GM19452 (cell line): Measurements from ENCODE around the gene A4GALT.

Experiments
- ATAC-seq: cut with Tn5 transposase; IDR thresholded peaks from one replicate; pipeline ENCODE4 v1.9.1; 2021; ENCODE audit not compliant: unreplicated experiment

Gene A4GALT

DNA sequence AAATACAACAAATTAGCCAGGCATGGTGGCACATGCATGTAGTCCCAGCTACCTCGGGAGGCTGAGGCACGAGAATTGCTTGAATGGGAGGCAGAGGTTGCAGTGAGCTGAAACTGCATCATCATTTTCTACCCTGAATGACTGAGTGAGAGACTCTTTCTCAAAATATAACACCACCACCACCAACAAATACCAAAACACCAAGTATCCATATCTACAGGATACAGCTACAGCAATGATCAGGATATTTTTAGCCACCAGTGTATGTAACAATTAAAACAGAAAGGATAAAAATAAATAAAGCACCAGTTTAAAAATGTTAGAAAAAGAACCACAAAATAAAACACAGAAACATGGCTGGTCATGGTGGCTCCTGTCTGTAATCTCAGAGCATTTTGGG lies 13.2 kb downstream of the A4GALT start:
- ATAC-seq: no peak

DNA sequence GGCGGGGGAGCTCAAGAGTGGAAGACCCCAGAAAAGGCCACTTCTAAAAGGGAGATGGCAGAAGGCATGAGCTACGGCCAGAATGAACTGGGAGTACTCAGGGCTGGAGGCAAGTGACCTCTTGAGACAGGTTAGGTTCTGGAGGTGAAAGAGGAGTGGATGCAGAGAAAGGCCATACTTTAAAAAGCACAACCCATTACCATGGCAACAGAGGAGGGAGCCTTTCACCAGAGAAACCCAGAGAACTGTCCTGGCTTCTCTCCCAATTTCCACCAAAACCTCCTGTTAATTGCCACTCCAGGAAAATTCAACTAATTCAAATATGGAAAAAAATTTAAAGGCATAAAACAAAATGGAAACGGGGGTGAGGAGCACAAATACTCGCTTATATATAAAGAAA lies 15.8 kb downstream of the A4GALT start:
- ATAC-seq: no peak

DNA sequence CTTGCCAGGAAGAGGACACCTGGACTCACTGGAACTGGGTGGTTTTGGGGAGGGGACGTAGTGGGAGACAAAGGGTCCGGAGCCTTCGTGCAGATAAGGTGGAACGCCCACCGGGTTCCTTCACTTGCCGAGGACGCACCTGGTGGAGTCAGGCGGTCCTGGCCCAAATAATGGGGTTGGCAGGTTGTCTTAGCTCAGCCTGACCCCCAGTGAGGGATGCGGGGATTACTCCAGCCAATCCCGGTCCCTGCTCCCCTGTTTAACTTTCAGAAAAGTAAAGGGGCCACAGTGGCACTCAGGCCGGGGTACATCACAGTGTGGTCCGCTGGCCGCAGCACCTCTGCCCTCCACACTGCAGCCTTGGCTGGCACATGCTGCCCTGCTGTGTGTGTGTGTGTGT lies 18.0 kb downstream of the A4GALT start:
- ATAC-seq: no peak

DNA sequence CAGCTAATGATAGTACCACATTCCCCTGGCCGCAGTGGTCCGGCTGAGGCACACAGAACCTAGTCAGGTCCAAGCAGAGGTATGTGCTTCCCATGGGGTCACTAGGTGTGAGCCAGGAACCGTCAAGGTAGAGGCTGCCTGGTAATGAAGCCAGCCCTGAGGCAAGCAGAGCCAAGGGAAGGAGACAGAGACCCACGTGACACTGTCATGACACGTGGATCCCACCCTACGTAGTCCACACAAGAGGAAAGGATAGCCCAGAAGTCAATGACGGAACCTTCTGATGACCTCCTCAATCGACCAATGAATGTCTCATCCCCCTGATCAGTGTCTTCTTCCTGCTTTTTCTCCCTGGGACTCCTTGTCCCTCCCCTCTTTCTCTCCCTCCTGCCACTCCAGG lies 19.0 kb downstream of the A4GALT start:
- no peak for ATAC-seq

DNA sequence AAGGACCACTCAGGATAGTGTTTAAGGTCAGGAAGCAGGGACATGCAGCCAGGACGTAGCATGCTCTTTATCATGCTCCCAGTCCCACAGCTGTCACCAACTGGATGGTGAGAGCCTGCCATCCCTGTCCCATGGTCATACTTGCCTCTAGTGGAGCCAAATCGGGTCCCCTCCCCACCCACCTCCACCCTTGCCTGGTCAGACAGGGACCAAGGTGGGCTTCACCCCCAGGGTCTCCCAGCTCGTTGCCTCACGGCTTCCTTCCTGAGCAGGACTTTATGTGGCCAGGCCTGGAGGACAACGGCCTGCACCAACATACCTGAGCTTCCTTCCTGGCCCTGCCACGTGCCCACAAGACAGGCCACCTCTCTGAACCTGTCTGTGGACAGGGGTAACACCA lies 19.8 kb downstream of the A4GALT start:
- ATAC-seq: no peak

DNA sequence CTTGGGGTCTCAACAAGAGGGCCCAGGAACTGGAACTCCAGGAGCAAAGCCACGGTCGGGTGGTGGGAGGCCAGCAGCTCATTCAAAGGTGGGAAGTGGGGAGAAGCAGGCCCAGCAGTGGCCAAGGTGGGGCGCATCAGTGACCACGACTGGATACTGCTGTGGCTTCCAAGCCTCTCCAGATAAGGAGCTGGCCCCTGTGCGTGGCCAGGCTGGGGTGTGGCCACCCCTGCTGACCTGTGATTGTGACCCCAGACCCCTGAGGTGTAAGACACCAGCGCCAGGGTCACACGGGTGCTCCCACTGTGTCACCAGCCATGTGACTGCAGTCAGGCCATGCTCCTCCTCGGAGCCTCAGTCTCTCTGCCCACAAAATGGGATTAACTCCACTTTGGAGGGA lies 20.3 kb downstream of the A4GALT start:
- no peak for ATAC-seq

DNA sequence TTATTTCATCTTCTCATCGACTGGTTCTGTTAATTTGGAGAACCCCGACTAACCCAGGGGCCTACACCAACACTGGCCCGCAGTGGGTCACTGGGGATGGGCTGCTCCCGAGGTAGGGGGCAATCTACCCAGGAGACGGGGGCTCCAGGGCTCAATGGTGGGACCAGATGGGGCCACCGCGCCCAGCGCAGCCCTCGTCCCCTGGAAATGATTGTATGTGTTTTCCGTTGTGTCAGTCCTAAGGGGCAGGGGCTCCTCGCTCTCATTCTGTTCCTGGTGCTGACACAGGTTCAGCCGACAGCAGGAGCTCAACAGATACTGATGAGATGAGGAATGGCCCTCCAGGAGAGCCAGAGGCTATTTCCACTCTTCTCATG lies 20.7 kb downstream of the A4GALT start:
- ATAC-seq: no peak

DNA sequence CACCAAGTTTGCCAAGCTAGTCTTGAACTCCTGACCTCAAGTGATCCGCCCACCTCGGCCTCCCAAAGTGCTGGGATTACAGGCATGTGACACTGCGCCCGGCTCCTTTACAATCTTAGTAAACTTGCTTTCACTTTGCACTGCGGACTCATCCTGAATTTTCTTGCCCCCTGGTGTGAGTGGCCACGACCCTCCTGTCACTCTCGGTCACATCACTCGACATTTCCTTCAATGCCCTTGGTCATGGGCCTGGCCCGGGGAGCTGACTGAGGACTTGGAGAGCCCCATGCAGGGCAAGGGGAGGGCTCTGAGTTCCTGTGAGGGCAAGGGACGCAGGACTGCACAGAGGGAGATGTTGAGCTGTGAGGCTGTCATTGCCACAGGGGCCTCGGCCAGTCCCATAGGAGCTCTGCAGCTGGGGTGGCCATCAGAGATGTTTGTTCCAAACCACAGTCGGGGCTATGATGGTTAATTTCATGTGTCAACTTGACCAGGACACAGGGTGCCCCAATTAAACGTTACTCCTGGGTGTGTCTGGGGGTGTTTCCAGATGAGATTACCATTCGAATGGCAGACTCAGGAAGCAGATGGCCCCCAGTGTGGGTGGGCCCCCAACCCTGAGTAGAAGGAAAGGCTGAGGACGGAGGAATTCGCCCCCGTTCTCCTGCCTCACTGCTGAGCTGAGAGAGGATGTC lies 21.2 kb downstream of the A4GALT start:
- ATAC-seq: no peak

DNA sequence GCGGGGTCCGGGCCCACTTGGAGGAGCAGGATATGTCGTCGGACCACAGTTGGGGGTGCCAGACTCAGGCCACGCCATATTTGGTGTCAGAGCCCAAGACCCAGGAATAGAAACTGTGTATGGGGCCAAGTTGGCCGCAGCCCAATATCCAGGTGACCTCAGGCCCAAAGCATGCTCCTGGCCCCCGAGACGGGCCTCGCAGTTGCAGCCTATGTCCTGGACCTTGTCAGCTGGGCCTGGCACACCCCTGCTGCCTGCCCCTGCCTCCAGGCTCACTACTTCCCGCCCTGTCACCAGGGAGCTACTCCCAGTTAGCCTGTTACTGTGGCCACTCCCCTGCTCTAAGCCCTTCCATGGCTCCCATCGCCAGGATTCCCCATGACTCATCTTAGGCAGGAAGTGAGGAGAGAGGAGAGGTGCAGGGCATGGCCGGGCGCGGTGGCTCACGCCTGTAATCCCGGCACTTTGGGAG lies 23.1 kb downstream of the A4GALT start:
- no peak for ATAC-seq

DNA sequence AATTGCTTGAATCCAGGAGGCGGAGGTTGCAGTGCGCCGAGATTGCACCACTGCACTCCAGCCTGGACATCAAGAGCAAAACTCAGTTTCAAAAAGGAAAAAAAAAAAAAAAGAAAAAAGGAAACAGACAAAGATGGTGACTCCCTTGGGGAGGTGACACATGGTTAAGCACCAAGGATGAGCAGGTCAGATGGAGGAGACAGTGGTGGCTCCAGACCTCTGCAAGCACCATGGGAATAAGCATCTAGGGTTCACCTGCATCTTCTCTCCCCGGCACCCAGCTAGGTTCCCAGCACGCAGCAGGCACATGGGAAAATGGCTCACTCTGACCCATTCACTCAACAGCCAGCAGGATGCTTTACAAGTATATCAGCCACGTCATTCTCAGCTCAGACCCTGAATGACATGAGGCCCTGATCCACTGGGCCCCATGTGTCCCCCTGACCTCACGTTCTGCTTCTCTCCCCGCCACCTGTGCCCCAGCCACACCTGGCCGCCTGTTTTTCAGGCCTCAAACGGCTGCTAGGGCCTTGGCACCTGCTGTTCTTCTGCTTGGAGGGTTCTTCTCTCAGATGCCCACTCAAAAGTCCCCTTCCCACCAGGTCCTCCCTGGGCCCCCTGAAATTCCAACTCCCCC lies 24.2 kb downstream of the A4GALT start:
- ATAC-seq: no peak

DNA sequence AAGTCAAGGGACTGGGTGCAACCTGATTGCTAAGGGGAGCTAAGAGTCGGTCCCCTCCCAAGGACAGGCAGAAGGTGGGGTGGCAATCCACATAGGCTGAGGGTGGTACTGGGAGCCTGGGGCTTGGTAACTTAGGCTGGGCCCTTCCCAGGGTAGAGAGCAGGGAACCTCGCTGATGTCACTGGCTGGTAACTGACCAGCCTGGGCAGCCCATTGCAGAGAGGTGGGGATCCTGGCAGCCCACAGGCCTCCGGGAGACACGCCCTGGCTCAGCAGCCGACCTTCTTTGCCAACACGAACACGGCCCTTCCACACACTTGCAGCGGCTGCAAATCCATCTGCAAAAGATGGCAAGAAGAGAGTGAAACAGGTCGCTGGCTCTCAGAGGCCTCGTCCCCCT lies 25.4 kb downstream of the A4GALT start:
- ATAC-seq: no peak

DNA sequence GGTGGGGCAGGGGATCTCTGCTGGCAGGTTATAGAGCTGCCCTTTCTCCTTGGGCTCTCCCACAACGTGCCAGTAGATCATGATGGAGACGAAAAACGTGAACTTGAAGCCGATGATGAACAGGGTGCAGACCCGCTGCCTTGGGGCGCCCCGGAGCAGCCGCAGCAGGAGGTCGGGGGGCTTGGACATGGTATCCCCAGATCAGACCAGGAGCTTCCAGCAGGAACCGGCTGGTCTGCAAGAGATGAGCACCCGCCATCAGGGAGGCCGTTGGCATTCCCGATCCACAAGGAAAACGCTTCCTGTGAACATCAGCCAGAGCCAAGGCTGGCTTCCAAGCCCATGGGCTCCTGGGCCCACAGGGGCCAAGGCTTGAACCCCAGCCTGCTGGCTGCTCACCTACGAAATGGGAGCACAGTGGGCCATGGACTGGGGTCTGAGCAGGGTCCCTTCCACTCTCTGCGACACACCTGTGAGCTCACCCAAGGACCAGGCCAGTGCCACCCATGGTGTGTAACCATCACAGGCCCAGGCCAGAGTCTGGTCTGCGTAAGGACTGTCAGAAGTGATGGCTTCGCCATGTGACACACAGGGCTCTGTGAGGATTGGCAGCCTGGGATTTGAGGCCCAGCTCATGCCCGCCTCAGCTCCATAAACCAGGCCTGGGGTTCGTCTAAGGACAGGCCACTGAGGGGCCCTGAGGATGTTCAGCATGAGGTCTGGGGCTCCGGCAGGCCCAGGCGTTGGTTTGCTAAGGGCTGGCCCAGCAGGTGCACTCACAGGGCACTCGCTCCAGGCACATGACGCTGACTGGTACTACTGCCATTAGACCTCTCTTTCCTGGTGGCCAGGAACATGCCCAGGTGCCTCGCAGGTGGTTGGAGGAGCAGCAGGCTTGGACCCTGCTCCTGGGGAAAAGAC lies 26.6 kb downstream of the A4GALT start:
- ATAC-seq: no peak

DNA sequence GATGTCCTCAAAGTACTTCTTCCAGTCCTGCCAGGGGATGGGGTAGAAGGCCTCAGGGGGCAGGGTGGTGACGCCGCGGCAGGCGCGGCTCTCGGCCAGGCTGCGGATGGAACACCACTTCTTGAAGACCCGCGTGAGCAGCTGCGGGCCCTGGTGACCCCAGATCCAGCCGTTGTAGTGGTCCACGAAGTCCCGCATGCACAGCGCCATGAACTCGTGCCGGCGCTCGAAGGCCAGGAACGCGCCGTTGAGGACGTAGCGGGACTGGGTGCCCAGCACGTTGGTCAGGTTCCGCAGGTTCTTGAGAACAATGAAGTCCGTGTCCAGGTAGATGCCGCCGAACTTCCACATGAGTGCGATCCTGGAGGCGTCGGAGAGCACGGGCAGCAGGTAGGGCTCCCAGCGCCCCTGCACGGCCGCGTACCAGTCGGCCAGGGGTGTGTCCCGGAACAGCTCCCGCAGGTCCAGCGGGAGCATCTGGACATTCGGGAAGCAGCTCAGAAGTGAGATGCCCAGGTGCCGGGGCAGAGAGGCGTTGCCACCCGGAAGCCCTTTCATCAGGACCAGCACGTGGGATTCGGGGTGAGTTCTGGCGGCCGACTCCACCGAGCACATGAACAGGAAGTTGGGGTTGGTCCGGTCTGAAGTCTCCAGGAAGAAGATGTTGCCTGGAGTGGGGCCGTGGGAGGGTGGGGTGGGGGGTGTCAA lies 27.5 kb downstream of the A4GALT start:
- ATAC-seq: no peak

DNA sequence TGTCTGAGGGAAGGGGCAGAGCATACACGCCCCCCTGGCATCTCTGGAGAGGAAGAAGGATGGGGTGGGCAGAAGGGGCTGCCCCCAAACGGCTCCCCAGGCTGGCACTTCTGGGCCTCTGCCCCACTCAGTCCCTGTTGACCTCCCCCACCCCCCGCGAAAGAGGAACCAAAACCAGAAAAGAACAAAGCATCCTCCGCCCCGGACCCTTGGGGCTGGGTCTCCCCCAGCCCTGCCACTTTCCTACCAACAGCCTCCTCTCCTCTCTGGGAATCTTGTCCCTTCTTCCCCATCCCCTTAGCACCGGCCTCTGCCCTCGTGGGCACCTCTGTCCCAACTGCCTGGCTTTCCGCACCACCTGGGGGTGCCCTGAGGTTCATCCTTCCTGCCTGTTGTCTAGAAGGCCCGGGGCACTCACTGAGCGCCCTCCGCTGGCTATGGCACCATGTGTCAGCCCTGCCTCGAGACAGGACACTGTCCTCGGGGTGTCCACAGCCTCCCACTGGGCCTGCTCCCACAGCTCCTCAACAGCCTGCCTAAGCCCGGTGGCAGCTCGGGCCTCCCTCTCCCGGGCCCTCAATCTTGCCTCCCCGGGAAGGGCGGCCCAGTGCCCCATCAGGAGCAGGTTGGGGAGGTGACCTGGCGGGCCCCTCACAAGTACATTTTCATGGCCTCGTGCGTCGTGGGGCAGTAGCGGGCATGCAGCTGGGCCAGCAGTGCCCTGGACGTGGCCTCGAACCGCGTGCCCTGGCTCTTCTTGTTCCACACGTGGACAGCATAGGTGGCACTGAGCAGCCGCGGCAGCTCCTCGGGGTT lies 28.2 kb downstream of the A4GALT start:
- ATAC-seq: no peak

DNA sequence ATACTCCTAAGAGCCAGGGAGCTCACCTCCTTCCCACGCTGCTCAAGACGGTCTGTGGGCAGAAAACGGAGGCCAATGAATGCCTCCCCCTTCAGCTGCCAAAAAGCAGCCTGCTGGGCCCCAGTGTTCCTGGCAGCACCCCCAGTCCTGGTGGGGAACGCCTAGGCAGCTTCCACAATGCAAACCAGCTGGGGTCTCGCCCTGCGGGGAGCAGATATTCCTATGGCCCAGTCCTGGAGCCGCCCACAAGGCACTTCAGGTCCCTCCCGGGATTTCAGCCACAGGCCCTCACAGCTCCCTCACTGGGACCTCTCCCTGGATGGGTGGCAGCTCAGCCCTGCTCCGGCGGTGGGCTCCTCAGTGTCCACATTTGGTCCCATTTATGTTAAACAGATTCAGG lies 29.2 kb downstream of the A4GALT start:
- no peak for ATAC-seq

DNA sequence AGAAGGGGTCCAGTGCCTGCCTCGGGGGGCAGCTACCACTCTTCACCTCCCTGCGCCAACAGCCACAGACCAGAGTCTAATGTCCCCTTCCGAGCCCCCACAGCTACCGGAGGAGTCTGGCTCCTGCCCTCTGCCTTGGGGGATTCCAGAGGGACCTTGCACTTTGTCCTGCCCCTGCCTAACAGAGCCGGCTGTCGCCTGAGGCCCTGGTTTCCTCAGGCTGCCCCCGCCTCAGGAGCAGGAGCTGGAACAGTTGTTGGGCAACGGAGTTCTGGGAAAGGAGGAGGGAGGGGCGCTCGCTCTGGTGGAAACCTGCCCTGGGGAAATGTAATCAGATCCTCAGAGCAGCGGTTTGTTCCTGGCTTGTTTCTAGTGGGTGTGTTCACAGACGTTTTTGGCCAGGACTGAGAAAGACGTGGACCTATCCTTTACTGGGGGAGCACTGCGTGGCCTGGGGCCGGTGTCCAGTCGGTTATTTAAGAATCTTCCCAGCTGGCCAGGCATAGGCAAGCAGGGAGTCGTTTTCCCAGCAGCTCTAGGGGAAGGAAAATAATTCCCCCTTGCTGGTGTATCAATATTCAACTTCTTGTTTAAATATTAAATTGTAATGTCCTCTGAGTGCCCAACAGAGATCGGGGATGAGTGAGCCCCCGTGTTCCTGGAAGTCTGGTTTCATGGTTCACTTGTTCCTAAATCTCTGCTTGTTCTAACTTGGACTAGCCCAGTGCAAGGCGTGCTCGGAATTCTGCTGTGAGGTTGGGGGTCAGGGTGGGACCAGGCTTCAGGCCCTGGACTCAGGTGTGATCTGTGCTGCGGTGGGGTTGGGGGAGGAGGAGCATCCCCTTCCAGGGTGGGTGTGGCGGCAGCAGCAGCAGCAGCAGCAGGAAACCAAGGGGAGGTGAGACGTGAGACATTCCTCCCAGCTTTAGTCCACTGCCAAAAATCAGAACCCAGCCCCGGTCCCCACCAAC lies 32.1 kb downstream of the A4GALT start:
- ATAC-seq: no peak

DNA sequence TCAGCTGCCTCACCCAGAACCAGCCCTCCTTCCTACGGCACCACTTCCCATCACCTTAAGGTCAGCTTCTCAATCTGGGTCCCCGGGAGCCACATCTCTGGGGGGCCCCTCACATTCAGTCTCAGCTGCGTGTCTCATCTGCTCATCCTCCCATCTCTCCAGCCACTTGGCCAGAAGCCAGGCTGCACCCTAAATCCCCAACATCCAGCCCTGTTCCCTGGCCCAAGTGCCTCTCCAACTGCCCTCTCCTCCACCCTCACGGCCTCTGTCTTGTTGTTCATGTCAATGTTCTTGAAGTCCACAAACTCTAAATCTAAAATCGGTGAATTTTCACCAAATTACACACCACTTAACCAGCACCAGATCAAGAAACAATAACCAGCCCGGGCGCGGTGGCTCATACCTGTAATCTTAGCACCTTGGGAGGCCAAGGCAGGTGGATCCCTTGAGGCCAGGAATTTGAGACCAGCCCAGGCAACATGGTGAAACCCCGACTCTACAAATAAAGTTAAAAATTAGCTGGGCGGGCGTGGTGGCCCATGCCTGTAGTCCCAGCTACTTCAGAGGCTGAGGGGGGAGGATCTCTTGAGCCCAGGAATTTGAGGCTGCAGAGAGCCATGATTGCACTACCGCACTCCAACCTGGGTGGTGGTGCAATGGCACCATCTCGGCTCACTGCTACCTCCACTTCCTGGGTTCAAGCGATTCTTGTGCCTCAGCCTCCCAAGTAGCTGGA lies 33.7 kb downstream of the A4GALT start:
- no peak for ATAC-seq

DNA sequence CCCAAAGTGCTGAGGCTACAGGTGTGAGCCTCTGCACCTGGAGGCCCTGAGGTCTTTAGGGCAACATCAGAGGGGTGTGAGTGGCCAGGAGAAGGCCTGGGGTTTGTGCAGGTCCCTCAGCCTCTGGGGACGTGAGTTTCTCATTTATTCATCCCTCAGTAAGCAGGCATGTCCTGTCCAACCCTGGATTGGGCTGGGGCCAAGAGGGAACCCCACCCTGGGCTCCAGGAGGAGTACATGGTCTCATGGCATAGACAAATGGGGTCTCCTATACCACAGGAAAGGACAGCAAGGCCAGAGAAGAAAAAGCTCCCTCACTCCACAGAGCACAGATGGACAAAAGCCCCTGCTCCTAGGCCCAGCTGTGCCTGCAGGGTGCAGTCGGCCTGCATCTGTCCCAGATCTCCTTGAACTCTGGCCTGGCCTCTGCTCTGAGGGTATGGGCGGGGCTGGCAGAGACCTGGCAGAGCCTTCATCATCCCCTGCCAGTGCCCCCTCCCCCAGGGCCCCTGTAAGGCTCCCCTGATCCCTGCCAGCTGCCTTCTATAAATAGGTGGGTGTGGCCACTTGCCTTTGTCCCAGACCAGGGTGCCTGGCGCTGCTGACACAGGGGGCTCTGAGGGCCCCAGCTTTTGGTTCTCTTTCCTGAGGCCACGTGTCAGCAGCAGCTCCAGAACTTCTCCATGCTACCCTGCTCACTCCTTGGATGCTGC lies 34.6 kb downstream of the A4GALT start:
- no peak for ATAC-seq
